Loucy (cell line): ENCODE results near the gene GSDME.

ENCODE experiments used
- H2AFZ ChIP-seq: fragments of 200-600 bp; sonication (generic); 2 replicates; pipeline ENCODE4 v1.6.0; 2016; ENCODE audit warnings: antibody characterized with exemption, mild to moderate bottlenecking, low read length, moderate library complexity
- H3F3A ChIP-seq: fragments of 200-600 bp; 2 replicates; pipeline ENCODE4 v1.6.0; 2016; ENCODE audit warnings: antibody characterized with exemption, low read depth, mild to moderate bottlenecking
- H3K27me3 ChIP-seq: fragments of 200-600 bp; sonication (generic); 2 replicates; pipeline ENCODE4 v1.6.1; 2014; ENCODE audit warnings: low read length, mild to moderate bottlenecking; ENCODE audit not compliant: insufficient read depth, poor library complexity, severe bottlenecking
- H3K36me3 ChIP-seq: fragments of 200-600 bp; sonication (generic); 2 replicates; pipeline ENCODE4 v1.6.1; 2016; ENCODE audit warnings: low read length; ENCODE audit not compliant: insufficient read depth
- H3K4me1 ChIP-seq: fragments of 200-600 bp; sonication (generic); 2 replicates; pipeline ENCODE4 v1.5.1; 2014; ENCODE audit warnings: low read length, mild to moderate bottlenecking; ENCODE audit not compliant: insufficient read depth, poor library complexity, severe bottlenecking
- H3K4me2 ChIP-seq: fragments of 200-600 bp; sonication (generic); 2 replicates; pipeline ENCODE4 v1.6.0; 2014; ENCODE audit warnings: antibody characterized with exemption, low read length, low read depth, mild to moderate bottlenecking; ENCODE audit not compliant: poor library complexity, severe bottlenecking
- H3K4me3 ChIP-seq: fragments of 200-600 bp; sonication (generic); 2 replicates; pipeline ENCODE4 v1.5.1; 2014; ENCODE audit warnings: low read length, mild to moderate bottlenecking, mixed read lengths; ENCODE audit not compliant: poor library complexity, severe bottlenecking
- H3K79me2 ChIP-seq: fragments of 200-600 bp; sonication (generic); 2 replicates; pipeline ENCODE4 v1.6.1; 2014; ENCODE audit warnings: low read length; ENCODE audit not compliant: insufficient read depth
- H3K9ac ChIP-seq: fragments of 200-600 bp; sonication (generic); 2 replicates; pipeline ENCODE4 v1.6.0; 2014; ENCODE audit warnings: mild to moderate bottlenecking, low read depth, low read length, moderate library complexity; ENCODE audit not compliant: poor library complexity, severe bottlenecking
- H3K9me2 ChIP-seq: fragments of 200-600 bp; sonication (generic); replicated peaks from 2 replicates; pipeline ENCODE4 v1.6.1; 2016; ENCODE audit warnings: low read depth, low read length, mixed read lengths
- H3K9me3 ChIP-seq: fragments of 200-600 bp; sonication (generic); 2 replicates; pipeline ENCODE4 v1.6.1; 2014; ENCODE audit warnings: mild to moderate bottlenecking, antibody characterized with exemption, low read length, low read depth; ENCODE audit not compliant: insufficient read depth
- H4K20me1 ChIP-seq: fragments of 200-600 bp; sonication (generic); 2 replicates; pipeline ENCODE4 v1.6.0; 2014; ENCODE audit warnings: antibody characterized with exemption, low read length, mild to moderate bottlenecking; ENCODE audit not compliant: insufficient read depth, poor library complexity, severe bottlenecking
- EZH2phosphoT487 ChIP-seq: fragments of 200-600 bp; IDR thresholded peaks from 2 replicates; pipeline ENCODE4 v1.6.1; 2018; ENCODE audit warnings: antibody characterized with exemption, mild to moderate bottlenecking, moderate library complexity, borderline replicate concordance
- TF ChIP-seq, protein P1 (sequence below): fragments of 200-600 bp; sonication (generic); conservative IDR thresholded peaks from 2 replicates; pipeline ENCODE4 v1.5.1; 2014; ENCODE audit warnings: mild to moderate bottlenecking, antibody characterized with exemption, low read length

GSDME gene

DNA sequence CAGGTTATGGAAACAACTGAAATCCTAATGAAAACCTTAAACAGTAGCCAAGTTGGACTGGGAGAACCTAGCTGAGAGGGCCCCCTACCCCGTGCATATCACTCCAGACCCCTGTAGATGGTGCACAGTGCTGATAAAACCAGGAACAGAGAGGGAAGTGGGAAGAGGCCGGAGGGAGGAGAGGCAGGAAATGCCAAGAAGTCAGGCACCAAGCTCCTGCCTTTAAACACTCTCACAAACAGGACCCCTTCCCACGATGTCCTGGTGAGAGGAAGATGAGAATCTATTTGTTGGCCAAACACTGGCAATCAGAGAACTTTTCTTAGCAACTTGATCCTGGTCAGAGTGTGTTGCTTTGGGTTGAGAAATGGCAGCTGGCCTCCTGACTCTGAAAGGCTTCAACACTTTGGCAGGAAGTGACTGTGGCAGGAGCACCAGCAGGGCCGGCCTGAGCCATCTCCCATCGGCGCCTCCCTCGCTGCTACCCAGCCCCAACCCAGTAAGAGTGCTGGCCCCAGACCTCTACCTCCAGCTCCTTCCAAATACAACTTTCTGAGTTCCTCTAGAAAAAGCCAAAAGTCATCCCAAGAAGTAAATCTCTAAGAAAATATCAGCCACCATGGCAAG, 39.5 kb downstream of the GSDME start:
- Histone ChIP-seq H3F3A (no peaks in the 10 kb centered on the region), H3K4me3 (no peak overlapping the region), H3K9me3 (no peaks in the 10 kb centered on the region), H3K27me3 (no peaks in the 10 kb centered on the region), H3K4me2 (no peak overlapping the region), H2AFZ (no peak overlapping the region), H3K9ac (no peak overlapping the region), H3K9me2 (no peaks in the 10 kb centered on the region), H3K36me3 (no peaks in the 10 kb centered on the region), H4K20me1 (no peaks in the 10 kb centered on the region), H3K79me2 (no peaks in the 10 kb centered on the region), H3K4me1 (peaks cover 18% of the 10 kb centered on the region)
- TF ChIP-seq, protein P1, sequence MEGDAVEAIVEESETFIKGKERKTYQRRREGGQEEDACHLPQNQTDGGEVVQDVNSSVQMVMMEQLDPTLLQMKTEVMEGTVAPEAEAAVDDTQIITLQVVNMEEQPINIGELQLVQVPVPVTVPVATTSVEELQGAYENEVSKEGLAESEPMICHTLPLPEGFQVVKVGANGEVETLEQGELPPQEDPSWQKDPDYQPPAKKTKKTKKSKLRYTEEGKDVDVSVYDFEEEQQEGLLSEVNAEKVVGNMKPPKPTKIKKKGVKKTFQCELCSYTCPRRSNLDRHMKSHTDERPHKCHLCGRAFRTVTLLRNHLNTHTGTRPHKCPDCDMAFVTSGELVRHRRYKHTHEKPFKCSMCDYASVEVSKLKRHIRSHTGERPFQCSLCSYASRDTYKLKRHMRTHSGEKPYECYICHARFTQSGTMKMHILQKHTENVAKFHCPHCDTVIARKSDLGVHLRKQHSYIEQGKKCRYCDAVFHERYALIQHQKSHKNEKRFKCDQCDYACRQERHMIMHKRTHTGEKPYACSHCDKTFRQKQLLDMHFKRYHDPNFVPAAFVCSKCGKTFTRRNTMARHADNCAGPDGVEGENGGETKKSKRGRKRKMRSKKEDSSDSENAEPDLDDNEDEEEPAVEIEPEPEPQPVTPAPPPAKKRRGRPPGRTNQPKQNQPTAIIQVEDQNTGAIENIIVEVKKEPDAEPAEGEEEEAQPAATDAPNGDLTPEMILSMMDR = no peak
- TF ChIP-seq EZH2phosphoT487 = no peak

DNA sequence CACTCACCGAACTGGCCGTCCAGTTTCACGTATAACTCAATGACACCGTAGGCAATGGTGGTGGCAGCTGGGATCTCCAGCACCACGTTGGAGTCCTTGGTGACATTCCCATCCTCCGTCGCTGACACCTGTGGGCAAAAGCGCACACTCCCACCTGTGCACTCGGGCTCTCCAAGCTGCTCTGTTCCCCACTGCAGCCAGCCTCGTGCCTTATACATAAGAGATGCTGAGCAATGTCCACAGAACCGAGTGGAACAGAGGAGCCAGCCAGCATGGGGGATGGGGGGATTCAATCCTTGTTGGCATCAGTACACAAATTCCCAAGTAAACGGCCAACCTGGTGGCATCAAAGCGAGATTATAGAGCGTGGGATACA, 40.0 kb downstream of the GSDME start:
- H4K20me1 ChIP-seq = no peaks in the 10 kb centered on the region
- no peak overlapping the region for H3K4me3 ChIP-seq
- no peak overlapping the region for H3K4me2 ChIP-seq
- no peaks in the 10 kb centered on the region for H3K27me3 ChIP-seq
- no peaks in the 10 kb centered on the region for H3K79me2 ChIP-seq
- no peaks in the 10 kb centered on the region for H3K9me2 ChIP-seq
- no peaks in the 10 kb centered on the region for H3K9me3 ChIP-seq
- H2AFZ ChIP-seq = no peak overlapping the region
- no peaks in the 10 kb centered on the region for H3K36me3 ChIP-seq
- no peak overlapping the region for H3K9ac ChIP-seq
- peaks cover 18% of the 10 kb centered on the region for H3K4me1 ChIP-seq
- H3F3A ChIP-seq = no peaks in the 10 kb centered on the region
- TF ChIP-seq EZH2phosphoT487 = no peak
- TF ChIP-seq, protein P1 = no peak

DNA sequence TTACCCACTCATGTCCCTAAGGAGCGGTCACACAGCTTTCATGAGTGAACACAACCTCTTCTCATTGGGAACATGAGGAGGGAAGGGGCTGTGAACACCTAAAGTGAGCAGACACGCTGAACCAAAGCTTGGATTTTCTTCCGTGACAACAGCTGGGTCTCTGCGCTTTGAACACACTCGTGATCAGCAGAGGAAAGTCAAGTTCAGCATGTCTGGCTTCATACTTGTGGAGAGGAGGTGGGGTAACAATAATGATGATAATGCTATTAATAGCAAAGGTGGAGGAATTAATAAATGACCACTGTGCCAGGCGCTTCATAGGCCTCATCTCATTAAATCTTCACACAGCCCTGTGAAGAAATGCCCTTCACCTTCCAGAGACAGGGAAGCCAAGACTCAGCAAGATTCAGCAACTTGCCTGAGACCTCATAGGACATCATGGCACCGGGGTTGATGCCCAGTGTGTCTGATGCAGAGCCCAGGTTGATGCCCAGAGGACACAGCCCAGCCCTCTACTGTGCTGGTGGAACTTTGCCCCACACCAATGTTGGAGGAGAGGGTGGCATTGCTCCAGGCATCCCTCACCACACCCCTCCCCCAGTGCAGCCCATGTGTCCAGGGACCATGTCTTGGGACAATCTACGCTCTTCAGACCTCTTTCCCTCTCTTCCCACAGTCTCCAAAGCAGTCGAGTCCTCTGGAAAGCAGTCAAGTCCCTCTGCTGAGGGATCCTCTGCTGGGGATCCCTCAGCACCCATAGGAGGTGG, 40.6 kb downstream of the GSDME start:
- Histone ChIP-seq H2AFZ (no peak overlapping the region), H3K79me2 (no peaks in the 10 kb centered on the region), H3K4me3 (no peak overlapping the region), H3K36me3 (no peaks in the 10 kb centered on the region), H3K4me2 (no peak overlapping the region), H4K20me1 (no peaks in the 10 kb centered on the region), H3K9me3 (no peaks in the 10 kb centered on the region), H3F3A (no peaks in the 10 kb centered on the region), H3K9ac (no peak overlapping the region), H3K4me1 (peaks cover 18% of the 10 kb centered on the region), H3K9me2 (no peaks in the 10 kb centered on the region), H3K27me3 (no peaks in the 10 kb centered on the region)
- TF ChIP-seq EZH2phosphoT487 = no peak
- TF ChIP-seq, protein P1 = no peak
